ENCODE measurements around the gene C1RL. TPM values are rescaled to one million over a fixed set of nuclear protein-coding genes. Genes with fewer than 3 reads are reported as not detected.

The C1RL gene
- total and polyA plus RNA-seq, 7 donors, result 2.7 to 17.0 (median 14.6) TPM

DNA sequence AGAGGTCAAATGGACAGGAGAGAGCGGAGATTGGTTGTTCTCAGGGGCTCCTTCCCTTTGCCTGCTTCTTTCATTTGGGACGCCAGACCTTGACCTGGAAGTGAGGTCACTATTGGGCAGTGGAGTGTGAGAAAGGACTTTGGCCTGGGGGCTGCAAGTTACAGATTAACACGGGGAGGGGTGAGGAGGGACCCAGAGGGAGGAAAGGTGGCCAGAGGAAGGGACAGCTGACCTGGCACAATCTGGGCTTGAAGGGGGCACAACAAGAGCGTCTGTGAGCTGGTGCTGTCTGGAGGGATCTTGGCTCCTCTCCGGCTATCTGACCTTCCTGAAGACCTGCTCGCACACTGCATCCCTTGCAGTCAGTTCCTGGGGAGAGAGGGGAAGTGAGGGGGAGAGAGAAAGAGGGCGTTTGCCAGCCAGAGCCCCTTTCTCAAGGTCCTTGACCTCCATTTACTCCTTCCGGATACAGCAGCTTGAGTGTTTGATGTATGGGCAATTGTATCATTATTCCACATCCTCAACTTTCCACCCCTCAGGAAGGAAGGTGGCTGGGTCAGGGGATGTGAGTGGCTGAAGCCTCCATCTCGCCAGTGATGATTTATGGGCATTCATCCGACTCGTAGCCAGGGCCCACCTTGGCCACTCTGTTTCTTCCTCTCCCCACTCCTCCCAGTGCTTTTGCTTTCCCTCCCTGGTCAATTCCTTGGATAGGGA lies 14.9 kb upstream of the C1RL start:
- no peak for DNase-seq

GRCh38 chr12:7122811-7123769 lies 14.1 kb upstream of the C1RL start:
- WGBS, 3 donors, result 53 to 61% (median 57%) methylated on average over 7 of the region's 7 CpGs
- H3K27ac ChIP-seq, result no peak overlapping the region
- TF ChIP-seq CTCF (IDR thresholded peaks at IDR 0.05), result no peak
- peaks cover 0 to 7% (median 0%) of the 10 kb centered on the region in 3 donors for H3K27me3 ChIP-seq (ENCODE audit: insufficient read depth in 3 of 3, low read length in 2 of 3)
- no peak for DNase-seq
- H3K36me3 ChIP-seq (ENCODE audit: insufficient read depth in 1 of 2, low read depth in 1 of 2), result no peaks in the 10 kb centered on the region
- no peak overlapping the region for H3K4me3 ChIP-seq
- H3K4me1 ChIP-seq, result peaks cover 4% of the 10 kb centered on the region
- ATAC-seq, result peak in 2 of 4 donors; percentile 24 to 28
- H3K9me3 ChIP-seq, result no peaks in the 10 kb centered on the region
- intact Hi-C loops (cut with DNase I), result no loop called here

More for the DNA sequence above, 14.9 kb upstream of the C1RL start:
- H3K4me3 ChIP-seq, result no peak overlapping the region
- no peak overlapping the region for H3K27ac ChIP-seq
- no peaks in the 10 kb centered on the region for H3K36me3 ChIP-seq (ENCODE audit: insufficient read depth in 1 of 2, low read depth in 1 of 2)
- 53 to 64% (median 56%) methylated on average over 9 to 11 of the region's 11 CpGs for WGBS, 3 donors
- H3K27me3 ChIP-seq (ENCODE audit: insufficient read depth in 3 of 3, low read length in 2 of 3), result peaks cover 0 to 8% (median 3%) of the 10 kb centered on the region in 3 donors
- ATAC-seq, result no peak
- no peak for TF ChIP-seq CTCF (IDR thresholded peaks at IDR 0.05)
- H3K4me1 ChIP-seq, result peaks cover 4% of the 10 kb centered on the region
- no peaks in the 10 kb centered on the region for H3K9me3 ChIP-seq
- intact Hi-C loops (cut with DNase I), result no loop called here

GRCh38 chr12:7121324-7121723 lies 12.3 kb upstream of the C1RL start:
- Histone ChIP-seq H3K4me1 (peaks cover 4% of the 10 kb centered on the region), H3K36me3 (ENCODE audit: insufficient read depth in 1 of 2, low read depth in 1 of 2) (no peaks in the 10 kb centered on the region), H3K27me3 (ENCODE audit: insufficient read depth in 3 of 3, low read length in 2 of 3) (no peaks in the 10 kb centered on the region), H3K27ac (no peak overlapping the region), H3K4me3 (no peak overlapping the region), H3K9me3 (no peaks in the 10 kb centered on the region)
- 85 to 86% (median 86%) methylated on average over 5 of the region's 5 CpGs for WGBS, 3 donors
- TF ChIP-seq CTCF (IDR thresholded peaks at IDR 0.05), result no peak
- intact Hi-C loops (cut with DNase I), result no loop called here
- DNase-seq (no peak), ATAC-seq (no peak)

DNA sequence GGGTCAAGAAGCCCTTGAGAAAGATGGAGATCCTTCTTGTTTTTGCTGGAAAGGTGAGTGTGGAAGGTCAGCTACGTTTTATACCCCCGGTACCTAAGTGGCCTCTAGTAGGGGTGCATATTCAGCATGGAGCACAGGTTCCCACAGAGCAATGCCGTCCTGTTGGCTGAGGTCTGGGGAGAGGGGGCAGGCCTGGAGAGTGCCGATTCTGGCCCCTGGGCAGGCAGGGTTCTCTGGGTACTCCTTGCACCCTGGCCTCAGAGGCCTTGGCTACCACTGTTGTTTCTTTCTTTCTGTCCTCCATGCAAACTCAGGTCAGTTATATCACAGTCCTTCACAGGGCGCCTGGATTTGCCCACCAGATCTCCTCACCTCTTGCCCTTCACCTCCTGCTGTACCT lies 11.2 kb upstream of the C1RL start:
- Histone ChIP-seq H3K27ac (no peak overlapping the region), H3K4me1 (peaks cover 4% of the 10 kb centered on the region), H3K4me3 (no peak overlapping the region), H3K27me3 (ENCODE audit: insufficient read depth in 3 of 3, low read length in 2 of 3) (no peaks in the 10 kb centered on the region), H3K9me3 (no peaks in the 10 kb centered on the region), H3K36me3 (ENCODE audit: insufficient read depth in 1 of 2, low read depth in 1 of 2) (no peaks in the 10 kb centered on the region)
- 78 to 86% (median 83%) methylated on average over 5 of the region's 5 CpGs for WGBS, 3 donors
- DNase-seq, result no peak
- no peak for TF ChIP-seq CTCF (IDR thresholded peaks at IDR 0.05)
- ATAC-seq, result no peak
- intact Hi-C loops (cut with DNase I), result no loop called here
